ENCODE results near the gene TRAK1.

The TRAK1 gene

DNA sequence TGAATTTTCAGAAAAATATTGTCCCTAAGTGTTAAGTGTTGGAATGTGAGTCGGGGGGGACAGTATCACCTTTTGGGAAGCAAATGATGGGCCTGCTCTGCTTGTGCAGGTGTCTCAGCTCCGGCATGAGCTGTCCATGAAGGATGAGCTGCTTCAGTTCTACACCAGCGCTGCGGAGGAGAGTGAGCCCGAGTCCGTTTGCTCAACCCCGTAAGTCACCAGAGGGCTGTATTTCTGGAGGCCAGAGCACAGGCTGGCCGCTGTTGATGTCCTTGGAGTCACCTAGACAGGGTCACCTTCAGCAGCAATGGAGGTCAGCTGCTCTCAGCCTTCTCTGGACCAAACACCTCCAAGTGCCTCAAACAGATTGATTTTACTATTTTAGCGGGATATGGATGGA lies 96.8 kb downstream of the TRAK1 start:
- Histone ChIP-seq H3K9ac (ENCODE audit: low read length) (no peak overlapping the region), H3K27ac (ENCODE audit: low read length) (no peak overlapping the region), H3K4me1 (ENCODE audit: low read length) (peaks cover 21% of the 10 kb centered on the region), H3K36me3 (replicated peaks; ENCODE audit: insufficient read depth, low read length) (no peaks in the 10 kb centered on the region), H3K9me2 (replicated peaks; ENCODE audit: insufficient read depth, low read length) (no peaks in the 10 kb centered on the region), H3K4me2 (ENCODE audit: low read depth, low read length) (no peak overlapping the region), H3K79me2 (ENCODE audit: low read length) (0 out of 2 replicates have a peak, but pooled peaks cover 5% of the 10 kb centered on the region), H3K9me3 (replicated peaks; ENCODE audit: insufficient read depth, low read length) (no peaks in the 10 kb centered on the region), H2AFZ (ENCODE audit: low read length) (no peak overlapping the region), H3K4me3 (ENCODE audit: low read length) (no peak overlapping the region), H3K27me3 (replicated peaks; ENCODE audit: insufficient read depth, low read length) (no peaks in the 10 kb centered on the region), H4K20me1 (ENCODE audit: insufficient read depth, low read length) (no peaks in the 10 kb centered on the region), H3F3A (ENCODE audit: insufficient read depth, low read length) (peaks cover 8% of the 10 kb centered on the region)
- no peak for DNase-seq
- TF ChIP-seq EZH2phosphoT487 (IDR thresholded peaks at IDR 0.05; ENCODE audit: low read length): no peak
- TF ChIP-seq EZH2 (optimal IDR thresholded peaks at IDR 0.05; ENCODE audit: low read depth, low read length): no peak
- TF ChIP-seq, protein P1, sequence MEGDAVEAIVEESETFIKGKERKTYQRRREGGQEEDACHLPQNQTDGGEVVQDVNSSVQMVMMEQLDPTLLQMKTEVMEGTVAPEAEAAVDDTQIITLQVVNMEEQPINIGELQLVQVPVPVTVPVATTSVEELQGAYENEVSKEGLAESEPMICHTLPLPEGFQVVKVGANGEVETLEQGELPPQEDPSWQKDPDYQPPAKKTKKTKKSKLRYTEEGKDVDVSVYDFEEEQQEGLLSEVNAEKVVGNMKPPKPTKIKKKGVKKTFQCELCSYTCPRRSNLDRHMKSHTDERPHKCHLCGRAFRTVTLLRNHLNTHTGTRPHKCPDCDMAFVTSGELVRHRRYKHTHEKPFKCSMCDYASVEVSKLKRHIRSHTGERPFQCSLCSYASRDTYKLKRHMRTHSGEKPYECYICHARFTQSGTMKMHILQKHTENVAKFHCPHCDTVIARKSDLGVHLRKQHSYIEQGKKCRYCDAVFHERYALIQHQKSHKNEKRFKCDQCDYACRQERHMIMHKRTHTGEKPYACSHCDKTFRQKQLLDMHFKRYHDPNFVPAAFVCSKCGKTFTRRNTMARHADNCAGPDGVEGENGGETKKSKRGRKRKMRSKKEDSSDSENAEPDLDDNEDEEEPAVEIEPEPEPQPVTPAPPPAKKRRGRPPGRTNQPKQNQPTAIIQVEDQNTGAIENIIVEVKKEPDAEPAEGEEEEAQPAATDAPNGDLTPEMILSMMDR (IDR thresholded peaks at IDR 0.05; ENCODE audit: low read length): no peak

DNA sequence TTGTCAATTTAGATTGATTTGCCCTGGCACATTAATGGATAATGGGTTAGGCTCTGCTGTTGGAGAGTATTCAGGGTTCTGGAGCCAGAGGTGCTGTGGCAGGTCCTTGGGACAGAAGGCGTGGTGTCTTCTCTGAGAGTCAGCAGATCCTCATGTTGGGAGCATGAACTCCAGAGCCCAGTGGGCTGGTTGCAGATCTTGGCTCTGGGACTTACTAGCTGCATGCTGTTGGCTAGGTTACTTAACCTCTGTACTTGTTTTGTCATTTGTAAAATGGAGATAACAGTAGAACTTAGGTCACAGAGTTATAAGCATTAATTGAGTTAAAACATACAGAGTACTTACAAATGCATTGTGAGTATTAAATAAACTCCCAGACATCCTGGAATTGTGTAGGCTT lies 97.2 kb downstream of the TRAK1 start:
- H3F3A ChIP-seq (ENCODE audit: insufficient read depth, low read length): peaks cover 12% of the 10 kb centered on the region
- 0 out of 2 replicates have a peak, but pooled peaks cover 5% of the 10 kb centered on the region for H3K79me2 ChIP-seq (ENCODE audit: low read length)
- no peaks in the 10 kb centered on the region for H3K9me2 ChIP-seq (replicated peaks; ENCODE audit: insufficient read depth, low read length)
- no peaks in the 10 kb centered on the region for H3K36me3 ChIP-seq (replicated peaks; ENCODE audit: insufficient read depth, low read length)
- H3K27me3 ChIP-seq (replicated peaks; ENCODE audit: insufficient read depth, low read length): no peaks in the 10 kb centered on the region
- no peak overlapping the region for H3K4me3 ChIP-seq (ENCODE audit: low read length)
- peaks cover 25% of the 10 kb centered on the region for H3K4me1 ChIP-seq (ENCODE audit: low read length)
- DNase-seq: no peak
- TF ChIP-seq, protein P1 (IDR thresholded peaks at IDR 0.05; ENCODE audit: low read length): no peak
- no peak overlapping the region for H3K9ac ChIP-seq (ENCODE audit: low read length)
- no peaks in the 10 kb centered on the region for H4K20me1 ChIP-seq (ENCODE audit: insufficient read depth, low read length)
- no peaks in the 10 kb centered on the region for H3K9me3 ChIP-seq (replicated peaks; ENCODE audit: insufficient read depth, low read length)
- H3K27ac ChIP-seq (ENCODE audit: low read length): no peak overlapping the region
- H3K4me2 ChIP-seq (ENCODE audit: low read depth, low read length): no peak overlapping the region
- H2AFZ ChIP-seq (ENCODE audit: low read length): no peak overlapping the region

DNA sequence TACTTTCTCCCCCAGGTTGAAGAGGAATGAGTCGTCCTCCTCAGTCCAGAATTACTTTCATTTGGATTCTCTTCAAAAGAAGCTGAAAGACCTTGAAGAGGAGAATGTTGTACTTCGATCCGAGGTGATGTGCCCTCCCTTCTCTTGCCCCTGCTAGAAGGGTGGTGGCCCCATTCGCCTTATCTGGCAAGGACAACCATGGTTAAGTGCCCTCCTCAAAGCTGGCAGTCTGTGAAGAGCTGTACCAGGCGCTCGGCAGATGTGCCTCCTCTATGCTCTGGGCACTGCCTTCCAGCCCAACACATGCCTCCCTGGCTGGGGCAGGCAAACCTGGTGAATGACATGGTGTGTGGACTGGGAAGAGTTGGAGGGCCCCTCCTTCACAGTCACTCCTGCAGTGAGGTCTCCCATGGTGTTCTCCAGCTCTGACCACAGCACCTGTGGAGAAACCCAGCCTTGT lies 97.9 kb downstream of the TRAK1 start:
- Histone ChIP-seq H3K9me3 (replicated peaks; ENCODE audit: insufficient read depth, low read length) (no peaks in the 10 kb centered on the region), H3F3A (ENCODE audit: insufficient read depth, low read length) (peaks cover 19% of the 10 kb centered on the region), H3K4me3 (ENCODE audit: low read length) (no peak overlapping the region), H3K4me1 (ENCODE audit: low read length) (peaks cover 32% of the 10 kb centered on the region), H3K9ac (ENCODE audit: low read length) (no peak overlapping the region), H2AFZ (ENCODE audit: low read length) (no peak overlapping the region), H3K9me2 (replicated peaks; ENCODE audit: insufficient read depth, low read length) (no peaks in the 10 kb centered on the region), H3K27ac (ENCODE audit: low read length) (no peak overlapping the region), H3K36me3 (replicated peaks; ENCODE audit: insufficient read depth, low read length) (no peaks in the 10 kb centered on the region), H4K20me1 (ENCODE audit: insufficient read depth, low read length) (no peaks in the 10 kb centered on the region), H3K27me3 (replicated peaks; ENCODE audit: insufficient read depth, low read length) (no peaks in the 10 kb centered on the region), H3K4me2 (ENCODE audit: low read depth, low read length) (no peak overlapping the region), H3K79me2 (ENCODE audit: low read length) (0 out of 2 replicates have a peak, but pooled peaks cover 5% of the 10 kb centered on the region)
- DNase-seq: no peak
- TF ChIP-seq, protein P1 (IDR thresholded peaks at IDR 0.05; ENCODE audit: low read length): no peak
- no peak for TF ChIP-seq EZH2phosphoT487 (IDR thresholded peaks at IDR 0.05; ENCODE audit: low read length)
- TF ChIP-seq EZH2 (optimal IDR thresholded peaks at IDR 0.05; ENCODE audit: low read depth, low read length): no peak

All from MM.1S (cell line).